Pulmonary artery endothelial cell (primary cell): ENCODE results near the gene SGPP2. TPM values are rescaled to one million over a fixed set of nuclear protein-coding genes. Genes with fewer than 3 reads are reported as not detected.
"Not testable (repeated sequence)": the region's sequence is repeated elsewhere in the genome, so short reads cannot be mapped to it uniquely, and the experiment has no call there.

Experiments used
- DNase-seq: peaks from one replicate; pipeline ENCODE4 v3.0.0-alpha.2; 2011; ENCODE audit warnings: low read depth, low spot score
- total RNA-seq: library from RNA; depleted of rRNA; stranded (reverse); fragments of >200 nt; gene quantifications from 2 replicates; pipeline ENCODE4 v1.2.3, GENCODE V29; 2014

SGPP2 gene
- total RNA-seq, 1 donor from 2014 or later = not detected

GRCh38 chr2:222424729-222425671, 657 bp downstream of the SGPP2 start:
- no peak for DNase-seq

- DNase-seq = no peak
Observed at GRCh38 chr2:222427646-222428301, 3.4 kb downstream of the SGPP2 start.

GRCh38 chr2:222430071-222430470, 5.7 kb downstream of the SGPP2 start:
- no peak for DNase-seq

- no peak for DNase-seq
Observed at GRCh38 chr2:222430681-222431080, 6.3 kb downstream of the SGPP2 start.

GRCh38 chr2:222431869-222432268, 7.5 kb downstream of the SGPP2 start:
- no peak for DNase-seq

GRCh38 chr2:222433332-222434173, 9.2 kb downstream of the SGPP2 start:
- DNase-seq = no peak

- DNase-seq = no peak
Observed at GRCh38 chr2:222434204-222434603, 9.9 kb downstream of the SGPP2 start.

- DNase-seq = not testable (repeated sequence)
Observed at GRCh38 chr2:222435400-222436039, 11.2 kb downstream of the SGPP2 start.

- DNase-seq = no peak
Observed at GRCh38 chr2:222436040-222436413, 11.7 kb downstream of the SGPP2 start.

- no peak for DNase-seq
Observed at GRCh38 chr2:222439692-222440091, 15.3 kb downstream of the SGPP2 start.

- no peak for DNase-seq
Observed at GRCh38 chr2:222440673-222441422, 16.5 kb downstream of the SGPP2 start.

GRCh38 chr2:222442665-222443064, 18.3 kb downstream of the SGPP2 start:
- DNase-seq = no peak

- no peak for DNase-seq
Observed at GRCh38 chr2:222445227-222445626, 20.9 kb downstream of the SGPP2 start.

GRCh38 chr2:222447131-222447530, 22.8 kb downstream of the SGPP2 start:
- no peak for DNase-seq

- DNase-seq = no peak
Observed at GRCh38 chr2:222448748-222449181, 24.4 kb downstream of the SGPP2 start.

- DNase-seq = no peak
Observed at GRCh38 chr2:222450021-222450420, 25.7 kb downstream of the SGPP2 start.

GRCh38 chr2:222451224-222451674, 26.9 kb downstream of the SGPP2 start:
- DNase-seq = no peak

- no peak for DNase-seq
Observed at GRCh38 chr2:222452422-222452950, 28.1 kb downstream of the SGPP2 start.

- DNase-seq = no peak
Observed at GRCh38 chr2:222456479-222457077, 32.2 kb downstream of the SGPP2 start.

- DNase-seq = no peak
Observed at GRCh38 chr2:222459983-222460382, 35.6 kb downstream of the SGPP2 start.
